DLD1 (cell line): Measurements from ENCODE around the gene NIPSNAP3A.

Source experiments
- in situ Hi-C: cut with HindIII; loops from 2 replicates; pipeline ENCODE4 v1.10.0; 2017; ENCODE audit warnings: low sequenced_read_pairs

NIPSNAP3A gene

DNA sequence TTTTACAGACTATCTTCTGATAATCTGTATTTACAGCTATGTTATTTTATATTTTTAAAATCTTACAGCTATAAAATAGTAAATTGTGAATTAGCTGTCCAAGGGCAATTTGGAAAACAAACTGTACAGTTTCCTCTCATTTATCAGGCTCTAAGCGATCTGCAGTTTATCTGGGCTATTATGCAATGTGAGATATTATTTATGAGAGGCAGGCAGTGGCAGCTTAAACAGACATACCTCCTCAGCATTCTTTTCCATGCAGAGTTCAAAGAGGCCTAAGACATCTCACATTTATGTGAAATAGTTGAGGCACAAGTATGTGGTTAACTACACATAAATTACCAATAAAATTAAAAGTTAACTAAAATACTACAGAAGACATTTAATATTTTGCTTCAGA lies 26.6 kb downstream of the NIPSNAP3A start:
- in situ Hi-C loops, result no loop called here

DNA sequence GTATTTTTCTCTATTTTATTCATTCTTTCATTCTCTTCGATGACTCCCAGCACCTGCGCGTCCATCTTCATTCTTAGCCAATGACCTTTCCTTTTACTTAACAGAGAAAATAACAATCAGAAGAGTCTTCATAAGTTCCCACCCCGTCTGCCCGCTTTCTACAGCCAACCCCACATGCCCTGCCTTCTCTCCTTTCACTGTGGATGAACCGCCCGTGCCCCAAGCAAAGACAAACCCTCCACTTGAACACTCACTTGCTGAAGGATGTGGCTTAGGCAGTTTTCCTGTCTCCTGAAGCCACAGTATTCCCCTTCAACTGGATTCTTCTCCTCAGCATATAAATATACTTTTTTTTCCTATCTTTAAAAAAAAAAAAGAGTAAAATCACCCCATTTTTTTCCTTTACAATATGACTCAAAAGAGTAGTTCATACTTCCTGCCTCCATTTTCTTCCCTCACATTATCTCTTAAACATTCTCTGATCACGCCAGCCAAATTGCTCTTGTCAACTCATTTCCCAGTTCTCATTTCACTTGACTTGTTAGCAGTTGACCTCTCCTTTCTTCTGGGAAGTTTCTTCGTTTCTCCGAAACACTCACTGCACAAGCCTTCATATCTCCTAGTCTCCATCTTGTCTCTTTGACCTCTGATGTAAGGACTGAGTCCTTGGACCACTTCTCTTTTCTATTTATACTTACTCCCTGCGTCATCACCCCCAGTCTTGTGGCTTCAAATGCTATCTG lies 27.5 kb downstream of the NIPSNAP3A start:
- in situ Hi-C loops, result no loop called here

DNA sequence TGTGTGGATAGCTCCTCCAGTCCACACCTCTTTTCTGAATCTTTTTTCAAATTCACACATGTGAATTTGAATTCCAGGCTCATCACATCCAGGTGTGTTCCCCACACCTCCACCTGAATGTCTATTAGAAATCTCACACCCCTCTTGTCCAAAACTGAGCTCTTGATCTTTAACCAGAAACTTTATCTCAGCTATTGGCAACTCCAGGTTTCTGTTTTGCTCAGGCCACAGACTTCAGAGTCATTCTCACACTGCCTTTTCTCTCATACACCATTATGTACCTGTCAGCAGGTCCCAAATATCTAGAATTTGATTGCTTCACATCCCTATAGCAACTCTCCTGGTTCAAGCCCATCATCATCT lies 28.1 kb downstream of the NIPSNAP3A start:
- in situ Hi-C loops, result no loop called here

DNA sequence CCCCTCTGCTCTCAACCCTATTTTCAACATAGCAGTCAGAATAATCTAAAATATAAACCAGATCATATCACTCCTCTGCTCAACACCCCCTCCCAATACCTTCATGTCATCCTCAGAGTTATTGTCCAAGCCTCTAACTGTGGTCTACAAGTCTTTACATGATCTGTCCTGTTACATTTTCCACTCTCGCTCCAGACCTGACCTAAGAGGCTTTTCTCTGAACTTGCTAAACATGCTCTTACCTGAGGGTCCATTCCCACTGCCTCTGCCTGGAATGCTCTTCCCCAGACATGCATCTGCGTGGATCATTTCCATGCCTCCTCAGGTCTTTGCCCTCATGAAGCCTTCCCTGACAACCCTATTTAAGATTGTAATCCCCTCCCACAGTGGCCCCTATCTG lies 28.5 kb downstream of the NIPSNAP3A start:
- in situ Hi-C loops, result no loop called here

DNA sequence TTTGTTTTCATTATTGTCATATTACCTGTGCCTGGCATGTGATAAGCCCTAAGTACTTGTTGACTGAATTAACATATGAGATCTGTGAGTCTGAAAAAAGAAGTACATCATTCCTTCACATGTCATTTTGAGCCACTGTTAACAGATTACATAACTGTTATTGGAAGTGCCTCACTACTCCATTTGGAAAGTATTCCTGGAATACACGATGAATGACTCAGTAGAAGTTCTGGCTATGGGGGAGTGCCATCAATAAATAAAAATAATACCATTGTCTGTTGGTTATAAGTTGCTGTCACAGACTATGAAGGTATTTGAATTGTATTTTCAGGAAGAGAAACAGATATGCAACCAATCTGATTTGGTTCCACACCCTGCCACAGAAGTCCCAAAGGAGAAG lies 29.3 kb downstream of the NIPSNAP3A start:
- in situ Hi-C loops, result no loop called here

DNA sequence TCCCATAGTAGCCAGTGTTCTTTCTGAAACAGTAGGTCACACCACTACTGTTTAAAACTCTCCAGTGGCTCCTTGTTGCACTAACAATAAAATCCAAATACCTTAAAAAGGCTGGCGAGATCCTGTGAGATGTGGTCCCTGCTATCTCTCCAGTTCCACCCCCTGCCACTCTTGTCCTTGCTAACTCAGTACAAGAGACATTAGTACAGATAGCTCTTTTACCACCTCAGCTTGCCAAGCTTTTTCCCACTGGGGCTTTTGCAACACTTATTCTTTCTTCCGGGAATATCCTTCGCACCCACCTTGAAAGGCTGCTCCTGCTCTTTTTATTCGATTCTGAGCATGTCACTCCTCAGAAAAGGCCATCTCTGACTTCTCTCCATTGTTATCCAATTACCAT lies 31.3 kb downstream of the NIPSNAP3A start:
- in situ Hi-C loops, result no loop called here

DNA sequence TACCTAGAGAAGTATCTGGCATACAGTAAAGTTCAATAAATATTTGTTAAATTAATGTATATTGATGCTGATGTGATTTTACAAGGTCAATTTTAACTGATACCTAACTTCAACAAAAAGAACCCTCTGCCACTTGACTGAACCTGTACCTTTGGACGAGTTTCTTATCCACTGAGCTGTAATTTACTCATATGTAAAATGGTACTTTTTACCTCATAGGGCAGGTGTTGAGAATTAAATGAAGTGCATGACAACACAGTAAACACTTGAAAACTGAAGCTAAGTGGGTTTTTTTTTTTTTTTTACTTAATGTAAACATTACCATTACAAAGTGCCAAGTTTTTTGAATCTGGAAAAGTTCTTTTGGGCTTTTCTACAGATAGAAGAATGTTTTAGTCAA lies 31.9 kb downstream of the NIPSNAP3A start:
- in situ Hi-C loops, result no loop called here

DNA sequence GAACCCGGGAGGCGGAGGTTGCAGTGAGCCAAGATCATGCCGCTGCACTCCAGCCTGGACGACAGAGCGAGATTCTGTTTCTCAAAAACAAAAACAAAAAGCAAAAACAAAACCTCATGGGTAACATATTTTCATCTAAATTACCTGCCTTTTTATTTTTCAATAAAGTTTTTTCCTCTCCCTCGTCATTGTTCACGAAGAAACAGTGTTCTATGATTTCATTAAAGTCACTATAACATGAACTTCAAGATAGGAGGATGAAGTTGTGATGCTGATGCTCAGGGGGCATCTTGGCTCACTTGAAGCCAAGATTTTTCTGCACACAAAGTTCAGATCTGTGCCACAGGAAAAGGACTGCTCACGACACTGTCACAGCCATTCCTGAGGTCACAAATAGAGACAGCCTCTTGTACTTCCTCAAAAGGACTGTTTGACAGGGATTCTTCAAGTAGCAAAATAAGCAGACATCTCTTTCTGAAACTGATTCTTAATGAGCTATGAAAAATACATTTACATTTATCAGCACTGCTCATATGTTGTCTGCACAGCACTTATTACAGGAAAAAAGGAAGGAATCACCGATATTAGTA lies 32.6 kb downstream of the NIPSNAP3A start:
- in situ Hi-C loops, result no loop called here

DNA sequence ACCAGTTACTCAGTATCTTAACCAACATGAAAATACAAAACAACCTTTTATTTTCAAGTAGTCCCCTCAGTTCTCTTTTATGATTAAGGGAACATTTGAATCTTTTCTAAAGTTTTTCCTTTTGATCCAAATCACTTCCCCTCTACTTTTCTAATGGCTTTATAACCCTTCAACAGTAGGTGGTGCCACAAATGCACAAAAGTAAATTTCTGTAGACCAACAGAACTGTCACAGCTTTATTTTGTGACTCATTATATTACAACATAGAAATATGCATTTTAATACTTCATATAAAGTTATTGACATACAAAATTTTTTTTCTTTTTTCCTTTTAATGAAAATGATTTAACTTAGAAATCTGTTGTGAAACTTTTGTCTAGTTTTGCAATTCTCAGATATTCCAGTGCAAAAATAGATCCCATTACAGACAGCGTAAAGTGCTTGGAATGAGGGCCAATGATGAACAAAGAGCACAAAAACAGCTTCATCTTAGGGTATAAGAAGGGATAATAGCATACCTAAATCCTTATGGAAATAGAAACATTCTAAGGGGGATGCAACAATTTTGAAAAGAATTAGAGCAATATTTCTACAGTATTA lies 33.4 kb downstream of the NIPSNAP3A start:
- in situ Hi-C loops, result no loop called here

DNA sequence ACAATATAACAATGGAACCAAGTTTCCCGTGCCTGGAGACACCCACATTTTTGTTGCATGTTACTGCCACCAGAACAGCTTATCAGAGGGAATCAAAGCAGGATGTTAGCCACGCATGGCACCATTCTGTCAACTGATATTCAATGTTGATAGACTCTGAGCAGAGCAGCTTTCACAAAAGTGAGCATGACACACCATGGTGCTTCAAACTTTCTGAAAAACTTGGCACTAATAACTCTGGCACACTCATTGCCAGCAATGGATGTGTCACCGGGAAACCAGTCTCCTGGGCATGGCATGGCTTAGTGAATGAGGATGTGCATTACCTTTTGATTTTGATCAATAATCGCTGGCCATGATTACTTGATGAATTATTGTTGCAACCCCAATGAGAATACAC lies 36.1 kb downstream of the NIPSNAP3A start:
- in situ Hi-C loops, result no loop called here

DNA sequence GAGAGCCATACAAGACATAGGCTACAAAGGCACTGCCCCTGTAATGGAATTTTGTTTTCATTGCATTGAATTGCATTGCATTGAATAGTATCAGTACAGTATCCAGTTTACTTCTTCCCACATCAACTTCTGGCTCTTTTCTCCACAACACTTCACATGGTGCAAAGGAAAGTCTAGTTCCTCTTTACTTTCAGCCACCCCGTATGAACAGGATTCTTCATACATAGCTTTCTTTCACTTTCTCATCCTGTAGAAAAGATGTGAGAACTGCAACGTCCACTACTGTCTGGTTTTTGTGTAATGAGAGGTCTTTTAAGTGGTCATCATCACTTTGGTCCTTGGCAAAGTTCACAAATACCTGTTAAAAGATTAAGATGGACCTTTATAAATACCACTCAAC lies 36.6 kb downstream of the NIPSNAP3A start:
- in situ Hi-C loops, result no loop called here

DNA sequence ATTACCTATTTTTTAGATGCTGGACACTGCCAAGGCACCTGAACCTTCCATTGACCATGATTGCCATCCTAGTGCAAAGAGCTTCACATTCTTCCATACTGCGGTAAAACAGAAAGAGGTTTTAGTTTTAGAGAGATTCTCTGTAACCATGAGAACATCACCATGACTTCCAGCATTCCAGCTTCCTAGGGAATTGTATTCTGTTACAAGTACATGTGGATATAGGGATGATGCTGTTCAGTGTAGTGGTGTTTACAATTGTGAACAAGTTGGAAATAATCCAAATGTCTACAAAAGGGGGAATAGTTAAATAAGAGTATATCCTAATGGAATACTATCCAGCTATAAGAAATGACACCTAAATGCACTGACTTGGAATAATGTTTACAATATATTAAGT lies 38.8 kb downstream of the NIPSNAP3A start:
- in situ Hi-C loops, result no loop called here

DNA sequence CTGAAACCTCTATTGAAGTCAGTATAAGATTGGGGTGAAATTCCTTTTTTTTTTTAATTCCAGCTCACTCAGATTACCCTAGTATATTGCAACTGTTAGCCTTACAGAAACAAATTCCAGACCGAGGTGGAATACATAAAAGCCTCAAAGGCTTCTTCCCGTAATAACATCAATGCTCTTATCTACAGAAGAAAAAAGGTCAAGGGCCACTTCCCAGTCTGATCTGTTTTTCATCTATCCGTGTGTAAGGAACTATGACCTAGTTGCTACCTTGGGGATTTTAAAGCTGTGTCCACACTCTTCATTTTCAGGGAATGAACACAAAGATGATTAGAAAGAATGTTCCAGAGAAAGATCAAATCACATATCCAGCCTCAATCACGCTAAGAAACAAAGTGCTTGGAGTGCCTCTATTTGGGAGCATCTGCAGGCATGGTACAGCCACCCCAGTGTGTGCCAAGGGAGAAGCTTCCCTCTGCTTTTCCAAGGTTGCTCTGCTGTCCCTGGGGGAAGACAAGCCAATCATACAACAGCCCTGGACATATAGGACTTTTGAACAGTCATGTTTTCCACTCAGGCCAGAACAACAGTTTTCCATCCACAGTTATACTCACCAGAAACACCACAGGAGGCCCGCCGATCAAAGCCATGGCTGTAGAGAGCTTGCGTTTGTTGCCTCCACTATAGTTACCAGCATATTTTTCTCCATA lies 40.0 kb downstream of the NIPSNAP3A start:
- in situ Hi-C loops, result no loop called here

DNA sequence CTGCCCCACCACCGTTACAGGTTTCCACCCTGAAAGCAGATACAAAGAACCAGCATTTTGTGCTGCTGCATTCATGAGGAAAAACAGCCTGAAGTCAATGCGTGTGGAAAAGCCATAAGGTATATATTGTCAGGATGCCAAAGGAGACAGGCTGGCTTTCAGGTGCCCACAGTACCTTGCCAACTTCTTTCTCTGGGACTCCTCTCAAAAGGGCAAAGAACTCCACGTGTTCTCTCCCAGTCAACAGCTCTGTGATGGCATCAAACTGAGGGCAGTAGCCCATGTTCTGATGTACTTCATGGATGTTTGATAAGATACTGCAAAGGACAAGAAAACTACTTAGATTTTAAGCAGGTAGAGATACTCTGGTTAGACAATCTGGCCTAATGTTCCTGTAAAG lies 40.8 kb downstream of the NIPSNAP3A start:
- in situ Hi-C loops, result no loop called here

DNA sequence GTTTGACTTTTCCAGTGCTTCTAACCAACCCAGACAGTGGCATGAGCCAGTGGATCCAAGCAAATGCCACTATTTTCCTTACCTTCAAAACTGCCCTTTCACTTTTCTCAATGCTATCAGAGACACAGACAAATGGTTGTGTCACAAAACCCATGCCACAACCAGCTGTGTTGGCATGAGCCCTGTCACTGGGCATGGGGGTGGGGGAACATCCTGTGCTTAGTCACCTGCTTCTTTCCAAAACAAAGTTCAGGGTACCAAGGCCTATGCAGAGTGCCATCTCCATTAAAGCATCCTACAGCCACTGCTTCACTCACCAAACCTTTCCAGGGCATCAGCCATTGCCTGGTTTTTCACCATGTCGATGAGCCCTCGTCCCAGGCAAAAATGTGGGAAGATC lies 46.6 kb downstream of the NIPSNAP3A start:
- in situ Hi-C loops, result no loop called here

DNA sequence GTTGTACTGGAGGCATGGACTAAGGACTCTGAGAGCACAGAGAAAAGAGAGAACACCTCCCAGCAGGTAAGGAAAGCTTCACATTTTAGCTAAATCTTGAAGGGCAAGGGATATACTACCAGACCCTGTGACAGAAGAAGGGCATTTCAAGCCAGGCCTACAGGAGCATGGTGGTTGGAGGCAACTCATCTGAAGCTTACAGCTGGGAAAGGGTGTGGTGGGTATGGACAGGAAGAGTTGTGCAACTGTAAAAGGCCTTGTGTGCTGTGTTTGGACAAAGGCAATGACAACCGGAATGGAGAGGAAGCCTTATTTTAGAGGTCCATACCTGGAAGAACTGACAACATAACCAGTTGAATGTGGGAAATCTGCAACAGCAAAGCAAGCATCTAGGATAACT lies 47.6 kb downstream of the NIPSNAP3A start:
- in situ Hi-C loops, result no loop called here

DNA sequence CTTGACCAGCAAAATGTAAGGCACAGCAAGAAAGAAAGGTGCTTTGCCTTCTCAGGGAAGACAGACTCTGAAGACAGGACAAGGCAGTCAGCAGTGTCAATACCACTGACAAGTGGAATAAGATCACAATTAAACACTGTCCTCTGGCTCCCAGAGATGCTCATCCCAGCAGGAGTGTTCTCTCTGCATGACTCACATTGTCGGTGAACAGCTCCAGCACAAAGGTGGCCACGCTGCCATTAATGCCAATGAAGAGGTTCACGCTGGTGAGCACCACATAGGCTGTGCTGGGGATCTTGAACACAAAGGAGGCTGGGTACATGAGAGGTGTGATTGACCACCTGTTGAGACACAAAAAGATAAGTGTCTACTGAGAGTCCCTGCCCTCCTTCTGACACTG lies 48.4 kb downstream of the NIPSNAP3A start:
- in situ Hi-C loops, result no loop called here

DNA sequence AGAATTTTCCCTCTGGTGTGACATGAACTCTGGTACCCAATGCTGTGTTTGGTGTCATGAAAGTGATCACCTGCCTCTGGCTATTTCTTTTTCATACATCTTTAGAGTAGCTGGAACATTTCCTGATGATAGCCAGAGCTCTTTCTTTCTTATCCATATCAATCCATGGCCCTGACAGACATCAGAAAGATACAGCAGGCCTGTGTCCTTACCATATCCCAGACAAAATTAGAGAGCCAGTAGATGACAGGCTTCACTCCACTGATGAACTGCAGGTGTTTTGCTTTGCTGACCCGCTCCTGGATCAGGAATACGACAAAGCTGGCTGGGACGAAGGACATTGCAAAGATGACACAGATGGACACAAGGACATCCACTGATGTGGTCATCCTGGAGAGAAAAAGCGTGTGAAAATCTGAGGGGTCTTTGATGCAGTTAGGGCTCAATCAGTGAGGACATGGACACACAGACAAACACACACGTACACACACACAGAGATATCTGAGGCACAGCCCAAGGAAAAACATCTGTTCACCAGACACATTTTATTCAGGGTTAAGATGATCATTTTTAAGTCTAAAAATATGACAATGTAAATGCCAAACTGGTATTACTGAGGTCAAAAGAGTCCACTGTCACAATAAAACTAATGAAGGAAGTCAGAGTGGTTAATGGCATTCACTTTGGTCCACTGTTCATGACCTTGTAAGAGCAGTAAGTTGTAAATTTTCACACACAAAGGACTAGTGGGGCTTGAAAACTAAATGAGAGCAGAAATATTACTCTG lies 50.9 kb downstream of the NIPSNAP3A start:
- in situ Hi-C loops, result no loop called here

DNA sequence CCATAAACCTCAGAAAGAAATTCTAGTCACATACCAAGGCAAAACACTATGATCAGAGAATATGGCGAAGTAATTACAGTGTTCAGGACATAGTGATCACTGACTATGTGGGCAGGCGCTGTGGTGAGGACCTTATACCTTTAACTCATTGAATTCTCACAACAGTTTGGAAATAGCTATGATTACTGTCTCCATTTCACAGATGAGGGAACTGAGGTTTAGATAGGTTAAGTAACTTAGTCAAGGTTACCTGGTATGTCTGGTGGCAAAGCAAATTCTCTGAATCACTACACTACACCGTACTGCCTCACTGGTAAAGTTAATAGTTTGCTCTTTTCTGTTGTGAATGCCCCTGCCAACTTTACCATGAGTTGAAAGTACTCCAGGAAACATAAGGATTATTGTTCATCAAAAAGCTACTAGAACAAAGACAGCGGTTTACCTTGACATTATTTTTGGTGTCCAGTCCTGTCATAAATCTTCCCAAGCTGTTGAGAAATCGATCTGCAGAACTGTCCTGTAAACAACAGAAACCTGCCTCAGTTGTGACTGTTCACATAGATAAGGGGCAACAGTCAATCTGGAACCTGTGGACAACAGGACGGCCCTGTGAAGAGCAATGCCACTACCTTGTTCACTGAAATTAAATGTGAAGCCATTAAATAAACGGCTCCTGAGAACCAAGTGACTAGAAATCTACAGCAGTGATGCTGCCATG lies 52.7 kb downstream of the NIPSNAP3A start:
- in situ Hi-C loops, result no loop called here

DNA sequence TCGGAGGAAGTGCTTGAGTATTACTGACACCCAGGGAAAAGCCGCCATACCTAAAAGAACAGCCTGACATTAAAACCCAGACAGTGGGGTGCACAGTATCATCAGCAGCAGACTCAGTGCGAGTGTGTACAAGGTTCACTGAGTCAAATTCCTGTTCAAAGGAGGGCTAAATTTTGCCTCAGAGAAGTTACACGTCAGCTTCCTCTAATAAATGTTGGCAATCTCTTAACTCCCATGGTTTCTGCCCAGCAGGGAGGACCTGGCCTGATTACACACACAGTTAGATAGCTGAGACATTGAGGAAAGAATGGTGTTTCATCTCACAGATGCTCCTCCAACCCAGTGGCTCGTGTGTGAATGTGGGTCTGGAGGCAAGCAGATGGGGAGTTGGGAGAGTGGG lies 54.6 kb downstream of the NIPSNAP3A start:
- in situ Hi-C loops, result no loop called here

DNA sequence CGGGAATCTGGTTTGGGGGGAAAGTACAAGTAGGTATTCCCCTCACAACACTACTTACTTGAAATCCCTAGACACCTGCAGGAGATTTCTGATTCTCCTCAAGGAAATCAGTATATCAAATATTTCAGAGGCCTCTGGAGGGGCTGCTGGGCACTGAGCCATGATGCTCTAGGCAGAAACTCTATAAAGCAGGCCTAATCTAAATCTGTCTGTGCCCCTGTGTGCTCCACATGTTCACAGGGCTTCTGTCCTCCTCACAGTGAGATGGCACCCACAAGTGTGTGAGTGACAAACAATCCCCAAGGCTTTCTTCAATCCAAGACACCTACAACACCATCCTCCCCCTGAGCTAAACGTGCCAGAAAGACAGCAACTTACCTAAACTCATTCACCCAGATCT lies 55.4 kb downstream of the NIPSNAP3A start:
- in situ Hi-C loops, result no loop called here
